Ureter (tissue), 1 donor: Measurements from ENCODE around the gene SLC13A1. TPM values are rescaled to one million over a fixed set of nuclear protein-coding genes. Genes with fewer than 3 reads are reported as not detected.
"Not testable (repeated sequence)": the region's sequence is repeated elsewhere in the genome, so short reads cannot be mapped to it uniquely, and the experiment has no call there.

ENCODE experiments used
- DNase-seq: peaks from one replicate; pipeline ENCODE4 v3.0.0-alpha.2; 2020; ENCODE audit warnings: low spot score
- total RNA-seq: library from RNA; stranded (reverse); gene quantifications from one replicate; pipeline ENCODE4 v1.2.4, GENCODE V29; 2023
- donor health status: DM: yes; HTN: yes; CAD: no.

SLC13A1 gene
- total RNA-seq, 1 donor from 2014 or later = not detected

DNA sequence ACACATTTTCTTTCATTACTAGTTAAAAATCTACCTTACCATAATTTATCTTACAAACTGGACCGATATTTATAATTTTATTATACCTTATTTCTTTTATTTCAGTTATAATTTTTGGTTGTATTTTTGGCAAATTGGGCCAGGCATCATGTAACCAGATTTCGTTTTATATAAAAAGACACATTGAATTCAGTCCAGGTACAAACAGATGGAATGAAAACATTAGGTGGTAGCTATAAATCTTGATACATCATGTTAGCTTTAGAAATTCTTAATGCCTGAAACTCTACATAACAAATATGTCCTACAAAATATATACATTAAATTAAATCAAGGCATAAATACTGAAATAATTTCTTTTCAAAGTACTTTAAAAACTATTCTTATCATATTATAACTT lies 73.1 kb downstream of the SLC13A1 start:
- no peak for DNase-seq

- no peak for DNase-seq
These were observed 73.6 kb downstream of the SLC13A1 start for GRCh38 chr7:123126171-123126570.

DNA sequence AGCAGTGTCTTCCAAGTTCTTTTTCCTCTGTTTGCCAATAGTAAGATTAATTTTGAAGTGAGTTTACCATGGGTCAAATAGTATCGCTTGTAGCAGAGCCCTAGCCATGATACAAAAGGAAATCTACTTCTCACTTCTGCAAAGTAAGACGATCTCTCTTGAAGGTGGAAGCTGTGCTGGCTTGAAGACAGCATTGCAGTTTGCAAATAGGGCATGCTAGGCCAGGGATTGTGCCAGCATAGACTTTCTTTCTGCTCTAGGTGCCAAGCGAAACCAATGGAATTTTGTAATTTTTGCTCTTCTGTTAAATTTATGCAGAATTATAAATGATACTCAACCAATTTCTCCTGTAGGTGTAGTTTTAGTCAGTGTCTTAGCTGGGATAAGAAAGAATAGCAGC lies 74.5 kb downstream of the SLC13A1 start:
- DNase-seq = no peak

- no peak for DNase-seq
These were observed 76.9 kb downstream of the SLC13A1 start for GRCh38 chr7:123122916-123123315.

- no peak for DNase-seq
These were observed 79.5 kb downstream of the SLC13A1 start for GRCh38 chr7:123120286-123120685.

DNA sequence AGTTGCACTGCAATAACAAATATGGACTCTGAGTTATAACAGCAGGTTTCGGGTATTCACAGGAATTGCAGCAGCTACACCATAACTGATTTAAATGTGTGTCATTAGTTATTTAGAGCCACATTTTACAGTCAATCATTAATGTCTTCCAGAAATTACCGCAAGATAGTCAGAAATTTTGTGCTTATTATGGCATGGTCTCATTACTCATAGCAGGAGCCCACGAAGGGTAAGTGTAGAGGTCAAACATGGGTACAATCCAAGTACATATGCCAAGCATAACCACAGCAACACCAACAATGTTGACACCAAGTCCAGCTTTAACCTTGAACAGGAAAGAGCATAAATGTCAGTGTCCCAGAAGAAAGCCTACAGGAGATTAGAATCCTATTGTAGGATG lies 84.4 kb downstream of the SLC13A1 start:
- no peak for DNase-seq

- no peak for DNase-seq
These were observed 85.5 kb downstream of the SLC13A1 start for GRCh38 chr7:123114288-123114687.

DNA sequence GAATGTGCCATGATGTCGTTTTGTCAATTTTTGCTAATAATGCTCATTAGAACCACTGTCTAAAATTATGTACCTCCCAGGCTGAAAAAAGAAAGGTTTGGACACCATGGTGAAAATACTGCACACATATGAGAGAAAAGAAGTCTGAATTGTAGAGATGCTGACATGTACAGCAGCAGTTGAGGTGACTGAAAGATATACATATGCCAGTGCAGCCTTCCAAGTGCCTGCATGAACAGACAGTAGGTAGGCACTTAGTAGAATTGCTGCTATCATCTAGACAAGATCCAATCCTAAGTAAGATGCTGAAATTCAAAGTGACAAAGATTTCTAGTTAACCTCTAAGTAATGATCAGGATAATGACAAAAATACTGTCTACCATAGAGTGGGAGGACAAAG lies 86.9 kb downstream of the SLC13A1 start:
- no peak for DNase-seq

- DNase-seq = no peak
These were observed 100.1 kb downstream of the SLC13A1 start for GRCh38 chr7:123099712-123100111.

DNA sequence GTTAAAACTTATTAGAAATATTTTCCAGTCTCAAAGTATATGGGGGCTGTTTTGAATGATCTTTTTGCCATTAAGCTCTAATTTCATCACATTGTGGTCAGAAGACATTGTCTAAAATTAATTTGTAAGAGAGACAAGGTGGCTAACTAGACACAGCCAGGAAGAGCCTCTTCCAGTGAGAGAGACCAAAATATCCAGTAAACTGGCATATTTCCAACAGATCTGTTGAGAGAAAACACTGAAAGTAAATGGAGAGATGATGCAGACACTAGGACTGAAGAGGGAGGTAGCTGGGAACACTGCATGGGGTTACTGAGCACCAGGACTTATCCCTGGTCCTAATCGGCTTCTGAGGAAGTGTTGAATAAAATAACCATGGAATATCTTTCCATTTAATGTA lies 102.8 kb downstream of the SLC13A1 start:
- DNase-seq = no peak

DNA sequence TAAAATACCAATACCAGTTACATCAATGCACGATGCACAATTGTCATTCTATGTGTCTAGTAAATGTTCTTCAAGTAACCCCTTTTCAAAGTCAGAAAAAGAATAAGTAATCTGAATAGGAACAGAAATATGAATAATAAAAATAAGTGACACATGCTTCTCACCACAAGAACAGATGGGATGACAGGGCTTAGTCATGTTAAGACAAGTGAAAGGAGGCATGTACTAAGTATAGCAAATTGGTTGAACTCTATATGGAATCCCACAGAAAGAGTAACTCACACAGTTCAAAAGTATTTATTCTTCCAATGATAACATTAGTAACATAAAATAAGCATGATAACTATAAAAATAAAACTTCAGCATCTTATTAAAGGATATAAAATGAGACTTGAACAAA lies 103.3 kb downstream of the SLC13A1 start:
- no peak for DNase-seq

GRCh38 chr7:123090456-123090855 lies 109.3 kb downstream of the SLC13A1 start:
- DNase-seq = no peak

DNA sequence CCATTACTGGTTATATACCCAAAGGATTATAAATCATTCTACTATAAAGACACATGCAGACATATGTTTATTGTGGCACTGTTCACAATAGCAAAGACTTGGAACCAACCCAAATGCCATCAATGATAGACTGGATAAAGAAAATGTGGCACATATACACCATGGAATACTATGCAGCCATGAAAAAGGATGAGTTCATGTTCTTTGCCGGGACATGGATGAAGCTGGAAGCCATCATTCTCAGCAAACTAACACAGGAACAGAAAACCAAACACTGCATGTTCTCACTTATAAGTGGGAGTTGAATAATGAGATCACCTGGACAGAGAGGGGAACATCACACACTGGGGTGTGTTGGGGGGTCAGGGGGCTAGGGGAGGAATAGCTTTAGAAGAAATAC lies 112.9 kb downstream of the SLC13A1 start:
- not testable (repeated sequence) for DNase-seq

- DNase-seq = not testable (repeated sequence)
These were observed 114.9 kb downstream of the SLC13A1 start for GRCh38 chr7:123084861-123085260.

- no peak for DNase-seq
These were observed 120.7 kb downstream of the SLC13A1 start for GRCh38 chr7:123079021-123079420.

DNA sequence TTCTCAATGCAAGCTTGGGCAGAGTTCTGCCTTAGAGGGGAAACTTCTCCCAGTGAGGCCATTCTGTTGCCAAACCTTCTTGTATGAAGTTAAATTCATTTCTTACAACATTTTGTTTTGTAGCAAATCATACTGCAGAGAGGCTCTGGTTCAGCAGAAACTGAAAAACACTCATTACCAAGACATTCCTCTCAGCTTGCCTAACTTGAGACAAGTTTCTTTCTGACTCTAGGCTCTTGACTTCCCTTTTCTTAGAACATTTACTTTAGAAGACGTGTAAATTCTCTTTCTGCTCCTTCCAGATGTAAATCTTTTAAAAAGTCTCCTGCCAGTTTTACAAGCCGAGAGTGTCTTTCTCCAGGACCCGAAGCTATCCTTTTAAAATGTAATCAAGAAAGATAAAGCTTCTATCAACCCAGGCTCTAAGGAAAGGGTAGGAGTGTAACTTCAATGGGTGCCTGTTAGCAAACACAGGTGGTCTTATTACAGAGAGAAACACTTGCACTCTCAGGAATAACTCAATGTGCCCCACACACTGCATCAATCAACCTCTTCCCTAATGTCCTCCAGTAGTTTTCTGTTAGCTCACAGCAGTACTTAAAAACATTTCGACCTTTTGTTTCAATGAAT lies 123.8 kb downstream of the SLC13A1 start:
- DNase-seq = no peak

GRCh38 chr7:123070702-123071286 lies 129.0 kb downstream of the SLC13A1 start:
- no peak for DNase-seq

DNA sequence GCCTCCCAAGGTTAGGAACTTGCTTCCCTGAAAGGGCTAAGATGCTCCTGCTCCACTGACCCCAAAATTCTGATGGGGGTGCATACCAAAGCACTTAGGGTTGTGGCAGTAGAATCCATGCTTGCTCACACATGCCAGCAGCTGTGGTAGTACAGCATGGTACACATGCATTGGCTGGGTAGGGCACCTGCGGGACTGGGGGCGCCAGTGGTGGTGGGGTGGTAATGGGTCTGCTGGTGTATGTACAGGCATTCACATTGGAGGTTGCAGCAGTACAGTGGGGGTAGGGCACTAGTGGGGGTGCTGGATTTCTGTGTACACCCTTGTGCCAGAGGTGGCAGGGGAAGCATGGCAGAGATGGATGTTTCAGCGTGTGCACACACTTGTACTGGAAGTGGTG lies 132.0 kb downstream of the SLC13A1 start:
- DNase-seq = no peak

Other genes starting within 250 kb of the SLC13A1 start
- not detected for gene TAS2R16, start 204.3 kb downstream of the SLC13A1 start, total RNA-seq